ENCODE measurements around the gene SALL3.

The SALL3 gene

DNA sequence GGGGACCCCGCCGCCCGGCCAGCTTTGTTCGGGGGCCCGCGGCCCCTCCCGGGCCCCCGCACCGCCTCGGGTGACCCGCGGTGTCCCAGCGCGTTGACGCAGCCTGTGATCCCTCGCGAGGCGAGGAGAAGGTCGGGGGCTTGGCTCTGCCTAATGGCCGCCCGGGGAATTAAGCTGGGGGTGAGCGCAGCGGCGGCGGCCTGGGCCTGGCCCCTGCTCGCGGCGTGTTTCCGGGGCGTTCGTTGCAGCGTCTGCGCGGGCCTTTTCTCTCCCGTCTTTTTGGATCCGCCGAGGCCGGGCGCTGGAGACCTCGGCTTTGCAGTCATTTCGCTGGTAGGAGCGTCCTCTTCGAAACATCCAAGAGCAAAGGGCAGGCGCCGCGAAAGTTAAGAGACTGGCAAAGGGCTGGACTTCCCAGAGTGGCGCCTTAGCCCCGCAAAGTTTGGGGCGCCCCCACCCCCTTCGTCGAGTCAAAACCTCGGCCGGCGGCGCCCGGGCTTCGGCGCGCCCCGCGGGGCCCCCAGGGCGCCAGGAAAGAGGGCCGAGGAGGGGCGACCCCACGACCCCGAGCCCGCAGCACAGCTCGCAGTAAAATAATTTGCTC, 1.3 kb downstream of the SALL3 start:
- no peak for DNase-seq (ENCODE audit: low spot score)

DNA sequence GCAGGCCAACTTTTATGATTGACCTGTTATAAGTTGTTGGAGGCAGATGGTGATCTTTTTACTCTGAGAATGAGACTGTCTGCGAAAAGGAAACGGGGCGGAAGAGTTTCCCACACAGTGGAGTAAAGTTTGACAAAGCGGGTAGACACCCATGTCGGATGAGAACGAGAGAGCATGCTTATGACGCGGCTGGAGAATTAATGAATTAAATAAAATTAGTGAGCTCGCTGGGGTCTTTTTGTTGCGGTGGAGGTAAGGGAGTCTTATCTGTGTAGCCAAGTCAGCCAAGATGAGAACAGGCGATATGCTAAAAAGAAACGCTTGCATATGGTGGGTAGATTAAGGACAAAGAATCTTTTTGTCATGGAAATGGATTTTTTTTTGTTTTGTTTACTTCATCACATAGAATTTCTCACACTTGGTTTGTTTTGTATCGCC, 1.8 kb downstream of the SALL3 start:
- DNase-seq (ENCODE audit: low spot score), result no peak

DNA sequence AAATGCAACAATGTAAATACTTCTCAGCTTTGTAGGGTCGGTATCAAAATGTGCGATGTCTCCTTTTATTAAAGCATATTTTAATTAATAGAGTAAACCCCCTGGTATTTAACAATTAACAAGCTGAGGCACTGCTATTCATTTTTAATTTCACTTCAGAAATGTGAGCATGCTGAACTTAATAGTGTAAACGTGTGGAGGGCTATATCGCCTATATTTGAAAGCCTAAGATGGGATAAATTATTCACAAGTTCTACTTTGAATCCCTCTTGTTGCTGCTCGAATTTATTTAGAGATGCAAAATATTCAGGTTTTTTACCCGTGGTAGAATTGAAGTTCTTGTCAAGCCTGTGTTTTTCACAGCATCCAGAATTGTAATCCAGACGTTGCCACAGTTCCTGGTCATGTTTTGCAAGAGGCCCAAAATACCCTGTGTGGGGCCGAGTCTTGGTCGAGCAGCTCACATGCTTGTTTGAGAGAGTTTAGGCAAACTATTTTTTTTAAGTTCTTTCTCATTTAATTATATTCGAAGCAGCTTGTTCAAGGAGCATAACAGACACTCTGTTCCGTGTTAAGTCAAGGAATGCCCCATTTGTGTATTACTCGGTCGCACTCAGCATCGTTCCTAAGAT, 2.5 kb downstream of the SALL3 start:
- no peak for DNase-seq (ENCODE audit: low spot score)

DNA sequence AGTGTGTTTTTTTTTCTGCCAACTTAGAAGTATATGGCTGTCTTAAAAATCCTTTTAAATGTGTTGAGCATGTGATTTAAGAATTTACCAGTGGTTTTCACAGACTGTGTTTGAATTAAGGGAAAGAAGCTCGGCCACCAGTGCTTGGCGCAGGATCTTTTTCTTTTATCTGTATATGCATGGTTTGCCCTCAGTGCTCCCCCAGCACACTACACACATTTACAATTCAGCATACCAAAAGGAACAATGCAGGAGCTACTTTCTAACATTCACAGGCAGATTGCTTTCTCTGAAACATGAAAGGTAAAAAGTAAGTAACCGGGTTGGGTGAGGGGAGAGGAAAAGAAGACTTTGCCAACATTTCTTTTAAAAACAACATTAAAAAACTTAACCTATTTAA, 3.9 kb downstream of the SALL3 start:
- DNase-seq (ENCODE audit: low spot score), result no peak

DNA sequence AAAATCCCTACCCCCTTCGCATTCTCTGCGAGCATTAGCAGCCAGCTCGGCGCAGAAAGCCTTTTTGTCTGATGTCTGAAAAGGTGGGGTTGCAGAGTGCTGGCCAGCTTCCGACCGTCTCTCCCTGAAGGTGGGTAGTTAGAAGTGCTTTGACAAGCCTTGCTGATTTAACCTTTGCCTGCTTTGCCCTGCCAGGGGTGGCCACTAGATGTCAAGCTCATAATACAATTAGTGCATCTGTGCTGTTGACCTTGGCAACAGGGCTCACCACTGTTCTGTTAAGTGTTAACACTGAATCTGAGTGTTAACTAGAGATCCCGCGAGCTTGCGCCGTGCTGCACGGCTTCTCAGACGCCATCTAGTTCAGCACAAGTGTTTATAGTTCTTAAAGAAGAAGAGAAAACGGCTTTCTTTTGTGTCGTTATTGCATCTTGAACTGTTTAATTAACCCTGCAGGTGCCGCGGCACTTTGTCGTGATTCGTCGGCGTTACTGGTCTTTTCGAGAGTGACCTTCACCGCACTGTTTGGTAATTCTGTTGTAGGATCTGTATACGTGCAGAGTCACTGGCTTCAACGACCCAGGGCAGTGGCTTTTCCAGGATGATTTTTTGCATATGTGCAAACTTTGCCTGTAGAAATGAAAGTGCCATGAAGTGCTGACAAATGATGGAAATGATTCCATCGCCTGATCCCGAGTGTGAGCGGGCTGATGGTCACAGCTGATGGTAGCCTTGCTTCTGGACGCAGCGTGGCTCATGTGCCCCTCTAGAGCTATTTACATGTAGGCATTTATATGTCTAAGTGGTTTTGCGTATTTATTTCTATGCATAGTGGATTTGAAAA, 5.5 kb downstream of the SALL3 start:
- peak; percentile 59 for DNase-seq (ENCODE audit: low spot score)

DNA sequence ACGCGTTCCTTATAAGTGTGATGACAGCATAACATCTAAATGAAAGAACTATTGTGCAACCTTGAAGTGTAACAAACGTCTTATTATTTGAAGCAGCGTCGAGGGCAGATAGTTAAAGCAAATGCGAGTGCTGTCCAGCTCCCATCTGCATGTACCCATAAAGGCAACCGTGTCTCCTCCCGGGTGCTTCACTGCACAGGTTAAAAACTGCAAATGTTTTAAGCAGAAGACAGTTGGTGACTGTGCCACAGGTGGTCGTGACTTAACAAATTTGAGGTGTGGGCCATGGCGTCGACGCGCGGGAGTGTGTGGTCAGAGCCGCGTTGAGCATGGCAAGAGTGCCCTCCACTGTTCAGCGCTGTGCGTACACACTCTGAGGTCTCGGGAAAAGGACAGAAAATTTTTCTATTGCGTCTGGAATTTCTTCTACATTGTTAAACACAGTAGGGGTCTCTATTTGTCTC, 6.4 kb downstream of the SALL3 start:
- peak; percentile 17 for DNase-seq (ENCODE audit: low spot score)

DNA sequence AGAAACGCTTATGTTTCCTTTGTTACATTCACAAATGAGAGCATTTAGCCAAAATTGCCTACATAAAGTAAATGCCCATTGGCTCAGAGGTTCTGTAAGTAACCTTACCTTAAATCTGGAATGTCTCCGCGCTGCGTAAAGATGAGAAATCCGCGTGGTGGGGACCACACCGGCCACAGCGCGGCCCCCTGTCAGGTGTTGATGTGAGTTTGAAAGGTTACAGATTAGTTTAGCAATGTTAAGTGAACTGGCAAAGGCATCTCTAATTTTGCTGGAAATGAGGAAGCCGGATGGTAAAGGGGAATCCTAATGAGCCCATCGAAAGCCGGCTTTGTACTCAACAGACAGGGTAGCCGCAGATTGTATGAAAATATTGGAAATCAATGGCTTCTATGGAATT, 11.8 kb downstream of the SALL3 start:
- DNase-seq (ENCODE audit: low spot score), result no peak

DNA sequence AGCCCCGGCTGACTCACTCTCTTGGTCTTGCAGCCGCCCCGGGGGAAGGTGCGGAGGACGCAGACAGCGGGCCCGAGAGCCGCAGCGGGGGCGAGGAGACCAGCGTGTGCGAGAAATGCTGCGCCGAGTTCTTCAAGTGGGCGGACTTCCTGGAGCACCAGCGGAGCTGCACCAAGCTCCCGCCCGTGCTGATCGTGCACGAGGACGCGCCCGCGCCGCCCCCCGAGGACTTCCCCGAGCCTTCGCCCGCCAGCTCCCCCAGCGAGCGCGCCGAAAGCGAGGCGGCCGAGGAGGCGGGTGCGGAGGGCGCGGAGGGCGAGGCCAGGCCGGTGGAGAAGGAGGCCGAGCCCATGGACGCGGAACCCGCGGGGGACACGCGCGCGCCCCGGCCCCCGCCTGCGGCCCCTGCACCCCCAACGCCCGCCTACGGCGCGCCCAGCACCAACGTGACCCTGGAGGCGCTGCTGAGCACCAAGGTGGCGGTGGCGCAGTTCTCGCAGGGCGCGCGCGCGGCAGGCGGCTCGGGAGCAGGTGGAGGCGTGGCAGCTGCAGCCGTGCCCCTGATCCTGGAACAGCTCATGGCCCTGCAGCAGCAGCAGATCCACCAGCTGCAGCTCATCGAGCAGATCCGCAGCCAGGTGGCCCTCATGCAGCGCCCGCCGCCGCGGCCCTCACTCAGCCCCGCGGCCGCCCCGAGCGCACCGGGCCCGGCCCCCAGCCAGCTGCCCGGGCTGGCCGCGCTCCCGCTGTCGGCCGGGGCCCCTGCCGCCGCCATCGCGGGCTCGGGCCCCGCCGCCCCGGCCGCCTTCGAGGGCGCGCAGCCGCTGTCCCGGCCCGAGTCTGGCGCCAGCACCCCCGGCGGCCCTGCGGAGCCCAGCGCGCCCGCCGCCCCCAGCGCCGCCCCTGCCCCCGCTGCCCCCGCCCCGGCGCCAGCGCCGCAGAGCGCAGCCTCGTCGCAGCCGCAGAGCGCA, 12.7 kb downstream of the SALL3 start:
- DNase-seq (ENCODE audit: low spot score), result no peak

DNA sequence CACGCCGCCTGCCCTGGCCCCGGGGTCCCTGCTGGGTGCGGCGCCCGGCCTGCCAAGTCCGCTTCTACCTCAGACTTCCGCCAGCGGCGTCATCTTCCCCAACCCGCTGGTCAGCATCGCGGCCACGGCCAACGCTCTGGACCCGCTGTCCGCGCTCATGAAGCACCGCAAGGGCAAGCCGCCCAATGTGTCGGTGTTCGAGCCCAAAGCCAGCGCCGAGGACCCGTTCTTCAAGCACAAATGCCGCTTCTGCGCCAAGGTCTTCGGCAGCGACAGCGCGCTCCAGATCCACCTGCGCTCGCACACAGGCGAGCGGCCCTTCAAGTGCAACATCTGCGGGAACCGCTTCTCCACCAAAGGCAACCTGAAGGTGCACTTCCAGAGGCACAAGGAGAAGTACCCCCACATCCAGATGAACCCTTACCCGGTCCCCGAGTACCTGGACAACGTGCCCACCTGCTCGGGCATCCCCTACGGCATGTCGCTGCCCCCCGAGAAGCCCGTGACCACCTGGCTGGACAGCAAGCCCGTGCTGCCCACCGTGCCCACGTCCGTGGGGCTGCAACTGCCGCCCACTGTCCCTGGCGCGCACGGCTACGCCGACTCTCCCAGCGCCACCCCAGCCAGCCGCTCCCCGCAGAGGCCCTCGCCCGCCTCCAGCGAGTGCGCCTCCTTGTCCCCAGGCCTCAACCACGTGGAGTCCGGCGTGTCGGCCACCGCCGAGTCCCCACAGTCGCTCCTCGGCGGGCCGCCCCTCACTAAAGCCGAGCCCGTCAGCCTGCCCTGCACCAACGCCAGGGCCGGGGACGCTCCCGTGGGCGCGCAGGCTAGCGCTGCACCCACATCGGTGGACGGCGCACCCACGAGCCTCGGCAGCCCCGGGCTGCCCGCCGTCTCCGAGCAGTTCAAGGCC, 13.7 kb downstream of the SALL3 start:
- no peak for DNase-seq (ENCODE audit: low spot score)

DNA sequence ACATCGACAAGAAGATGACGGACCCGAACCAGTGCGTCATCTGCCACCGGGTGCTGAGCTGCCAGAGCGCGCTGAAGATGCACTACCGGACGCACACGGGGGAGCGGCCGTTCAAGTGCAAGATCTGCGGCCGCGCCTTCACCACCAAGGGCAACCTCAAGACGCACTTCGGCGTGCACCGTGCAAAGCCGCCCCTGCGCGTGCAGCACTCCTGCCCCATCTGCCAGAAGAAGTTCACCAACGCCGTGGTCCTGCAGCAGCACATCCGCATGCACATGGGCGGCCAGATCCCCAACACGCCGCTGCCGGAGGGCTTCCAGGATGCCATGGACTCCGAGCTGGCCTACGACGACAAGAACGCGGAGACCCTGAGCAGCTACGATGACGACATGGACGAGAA, 14.4 kb downstream of the SALL3 start:
- DNase-seq (ENCODE audit: low spot score), result no peak

DNA sequence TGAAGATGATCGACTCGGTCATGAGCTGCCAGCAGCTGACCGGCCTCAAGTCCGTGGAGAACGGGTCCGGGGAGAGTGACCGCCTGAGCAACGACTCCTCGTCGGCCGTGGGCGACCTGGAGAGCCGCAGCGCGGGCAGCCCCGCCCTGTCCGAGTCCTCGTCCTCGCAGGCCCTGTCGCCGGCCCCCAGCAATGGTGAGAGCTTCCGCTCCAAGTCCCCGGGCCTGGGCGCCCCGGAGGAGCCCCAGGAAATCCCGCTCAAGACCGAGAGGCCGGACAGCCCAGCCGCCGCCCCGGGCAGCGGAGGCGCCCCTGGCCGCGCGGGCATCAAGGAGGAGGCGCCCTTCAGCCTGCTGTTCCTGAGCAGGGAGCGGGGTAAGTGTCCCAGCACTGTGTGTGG, 14.9 kb downstream of the SALL3 start:
- DNase-seq (ENCODE audit: low spot score), result no peak

DNA sequence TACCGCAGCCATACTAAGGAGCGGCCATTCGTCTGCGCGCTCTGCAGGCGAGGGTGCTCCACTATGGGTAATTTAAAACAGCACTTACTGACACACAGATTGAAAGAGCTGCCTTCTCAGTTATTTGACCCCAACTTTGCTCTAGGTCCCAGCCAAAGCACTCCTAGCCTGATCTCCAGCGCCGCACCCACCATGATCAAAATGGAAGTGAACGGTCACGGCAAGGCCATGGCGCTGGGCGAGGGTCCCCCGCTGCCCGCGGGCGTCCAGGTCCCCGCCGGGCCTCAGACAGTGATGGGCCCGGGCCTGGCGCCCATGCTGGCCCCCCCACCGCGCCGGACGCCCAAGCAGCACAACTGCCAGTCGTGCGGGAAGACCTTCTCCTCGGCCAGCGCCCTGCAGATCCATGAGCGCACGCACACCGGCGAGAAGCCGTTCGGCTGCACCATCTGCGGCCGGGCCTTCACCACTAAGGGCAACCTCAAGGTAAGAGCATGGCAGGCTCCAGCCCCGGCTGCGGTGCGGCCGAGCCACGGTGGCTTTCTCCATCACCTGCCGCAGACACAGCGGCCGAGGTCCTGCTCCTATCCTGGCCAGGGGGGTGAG, 15.5 kb downstream of the SALL3 start:
- no peak for DNase-seq (ENCODE audit: low spot score)

DNA sequence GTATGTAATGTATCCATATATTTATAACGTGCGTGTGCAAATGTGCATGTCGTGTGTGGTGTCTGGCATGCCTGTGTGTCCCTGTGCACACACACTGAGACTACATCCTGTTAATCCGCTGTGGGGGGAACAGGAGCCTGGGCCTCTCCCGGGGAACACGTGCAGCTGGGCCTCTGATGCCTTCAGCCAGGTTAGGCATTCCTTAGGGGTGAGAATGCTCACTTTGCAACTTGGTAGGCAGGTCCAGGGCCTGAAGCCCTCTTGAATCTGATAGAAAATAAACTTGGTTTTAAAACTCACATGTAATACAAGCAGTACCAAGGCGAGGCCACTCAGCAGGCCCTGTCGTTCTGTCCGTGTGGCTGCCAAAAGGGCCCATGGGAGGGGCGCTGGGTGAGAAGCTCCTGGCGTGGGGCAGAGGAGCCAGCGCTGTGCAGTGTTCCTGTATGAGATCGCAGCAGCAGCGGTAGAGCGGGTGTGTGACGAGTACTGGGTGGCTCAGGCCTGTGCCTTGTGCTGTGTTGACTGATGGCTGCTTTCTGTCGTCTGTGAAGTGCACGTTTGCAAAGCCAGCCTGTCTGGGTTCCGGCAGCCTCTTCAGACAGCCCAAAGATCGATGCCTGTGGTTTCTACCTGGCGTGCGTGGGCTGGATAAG, 16.2 kb downstream of the SALL3 start:
- DNase-seq (ENCODE audit: low spot score), result no peak

DNA sequence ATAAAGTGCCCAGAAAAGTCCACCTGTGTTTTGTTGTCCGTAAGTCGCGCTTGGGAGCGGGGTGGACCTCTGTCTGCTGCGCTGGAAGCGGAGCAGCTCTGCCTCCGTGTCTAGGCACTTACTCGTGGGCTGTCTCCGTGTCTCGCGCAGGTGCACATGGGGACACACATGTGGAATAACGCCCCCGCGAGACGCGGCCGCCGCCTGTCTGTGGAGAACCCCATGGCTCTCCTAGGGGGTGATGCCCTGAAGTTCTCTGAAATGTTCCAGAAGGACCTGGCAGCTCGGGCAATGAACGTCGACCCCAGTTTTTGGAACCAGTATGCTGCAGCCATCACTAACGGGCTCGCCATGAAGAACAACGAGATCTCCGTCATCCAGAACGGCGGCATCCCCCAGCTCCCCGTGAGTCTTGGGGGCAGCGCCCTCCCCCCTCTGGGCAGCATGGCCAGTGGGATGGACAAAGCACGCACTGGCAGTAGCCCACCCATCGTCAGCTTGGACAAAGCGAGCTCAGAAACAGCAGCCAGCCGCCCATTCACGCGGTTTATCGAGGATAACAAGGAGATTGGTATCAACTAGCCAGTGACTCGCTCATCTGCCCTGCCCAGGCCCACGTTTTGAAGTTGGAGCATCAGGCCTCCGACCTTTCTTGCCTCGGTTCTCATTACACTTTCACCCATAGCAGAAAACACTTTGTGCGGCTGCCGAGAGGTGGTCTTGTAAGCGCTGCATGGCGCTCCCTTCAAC, 17.3 kb downstream of the SALL3 start:
- no peak for DNase-seq (ENCODE audit: low spot score)

DNA sequence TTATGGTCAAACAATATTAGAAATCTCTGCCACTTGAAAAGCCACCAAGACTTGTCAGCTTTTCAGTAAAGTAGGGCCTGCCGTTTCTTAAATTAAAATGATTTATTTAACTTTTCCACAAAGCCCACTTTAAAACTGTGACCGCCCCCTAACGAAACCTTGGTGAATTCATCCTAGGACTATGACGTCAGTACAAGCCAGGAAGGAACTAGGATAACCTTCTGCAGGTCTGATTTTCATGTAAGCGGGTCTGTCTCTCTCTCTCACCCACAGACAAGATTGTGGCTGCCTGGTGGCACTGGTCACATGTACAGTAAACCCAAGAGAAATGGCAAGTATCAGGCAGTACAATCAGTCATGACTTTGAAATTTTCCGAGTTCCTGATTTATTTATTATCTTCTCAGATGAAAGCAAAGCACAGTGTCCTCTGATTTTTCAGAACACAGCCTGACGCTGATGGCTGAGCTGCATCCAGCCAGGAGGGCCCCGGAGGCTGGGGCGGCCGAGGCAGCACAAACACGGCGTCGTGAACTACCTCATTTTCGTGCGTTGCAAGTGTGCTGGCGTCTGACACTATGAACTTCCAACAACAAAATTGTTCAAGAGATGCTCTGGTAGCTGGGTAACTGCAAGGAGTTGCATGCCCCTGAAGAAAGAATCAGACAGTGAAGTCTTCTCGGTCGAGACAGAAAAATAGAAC, 18.9 kb downstream of the SALL3 start:
- DNase-seq (ENCODE audit: low spot score), result no peak

DNA sequence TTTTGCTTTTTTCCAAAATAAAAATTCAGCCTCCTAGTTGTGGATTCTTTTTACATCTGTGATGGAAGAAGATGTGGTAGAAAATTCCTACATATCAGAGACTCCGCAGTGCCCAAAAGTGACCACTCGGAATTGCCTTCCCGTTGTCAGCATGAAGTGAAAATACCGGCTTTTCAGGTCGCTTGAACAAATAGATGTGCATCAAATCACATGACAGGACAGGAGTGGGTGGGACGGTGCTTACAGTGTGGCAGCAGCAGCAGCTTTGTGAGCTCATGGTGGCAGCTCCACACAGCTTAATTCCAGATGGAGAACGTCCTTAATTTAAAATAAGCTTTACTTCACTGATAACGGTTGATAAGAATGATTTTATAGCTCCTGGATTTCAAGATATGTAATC, 20.3 kb downstream of the SALL3 start:
- no peak for DNase-seq (ENCODE audit: low spot score)

DNA sequence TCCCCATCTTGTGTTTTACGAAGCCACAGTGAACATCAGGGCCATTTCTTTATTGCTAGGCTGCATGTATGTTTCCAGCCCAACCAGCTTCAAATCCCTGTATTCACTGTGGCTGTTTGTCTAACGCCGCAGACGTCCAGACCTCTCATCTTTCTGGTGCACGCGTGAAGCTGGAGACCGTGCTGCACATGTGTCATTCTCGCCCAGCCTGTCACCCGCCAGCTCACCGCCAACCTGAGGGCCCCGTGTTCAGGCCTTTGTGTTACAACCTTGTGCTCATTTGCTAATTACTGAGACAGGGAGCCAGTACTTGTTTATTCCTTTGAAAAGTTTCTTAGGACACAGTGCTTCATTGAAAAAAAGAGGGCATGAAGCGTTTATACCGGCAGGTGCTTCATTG, 21.4 kb downstream of the SALL3 start:
- no peak for DNase-seq (ENCODE audit: low spot score)

DNA sequence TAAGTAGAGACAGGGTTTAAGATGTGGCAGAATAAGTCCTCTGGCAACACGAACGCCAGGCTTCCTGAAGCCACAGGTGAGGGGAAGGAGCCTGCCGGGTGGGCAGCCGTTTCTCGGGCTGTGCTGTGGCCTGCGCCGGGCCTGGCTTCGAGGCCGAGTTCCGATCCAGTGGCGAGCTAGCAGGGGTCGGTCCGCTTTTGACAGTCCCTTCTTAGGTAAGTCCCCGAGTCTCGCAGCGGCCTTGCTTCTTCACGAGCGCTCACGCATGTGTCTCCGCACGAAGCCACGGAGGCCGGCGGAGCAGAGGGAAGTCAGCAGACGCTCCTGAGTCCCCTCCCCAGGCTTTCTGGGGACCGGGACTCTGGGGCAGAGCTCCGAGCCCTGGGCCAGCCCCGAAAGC, 26.0 kb downstream of the SALL3 start:
- no peak for DNase-seq (ENCODE audit: low spot score)

All from NAMALWA (cell line).